ENCODE data around the gene TTLL10. TPM values are rescaled to one million over a fixed set of nuclear protein-coding genes. Genes with fewer than 3 reads are reported as not detected.

The TTLL10 gene
- total RNA-seq, 1 donor from 2014 or later = 5.5 TPM

DNA sequence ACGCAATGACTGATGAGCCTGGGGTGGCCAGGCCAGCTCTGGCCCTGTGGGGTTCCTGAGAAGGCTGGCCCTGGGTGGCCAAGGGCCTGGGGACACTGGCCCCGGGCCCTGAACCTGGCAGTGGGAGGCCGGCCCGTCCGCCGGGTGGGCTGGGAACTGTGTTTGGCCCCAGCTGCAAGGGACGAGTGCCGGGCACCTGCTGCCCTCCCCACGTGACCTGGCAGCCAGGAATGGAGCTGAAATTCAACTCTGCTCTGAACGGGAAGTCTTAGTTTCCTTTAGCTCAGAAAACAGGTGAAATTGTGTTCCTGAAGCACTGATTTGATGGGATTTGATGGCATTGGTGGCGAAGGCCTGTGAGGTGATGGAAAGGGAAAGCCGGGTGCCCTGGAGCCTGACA lies 8.2 kb upstream of the TTLL10 start:
- Mint-ChIP-seq H3K4me1 (ENCODE audit: low read depth) (peaks cover 13% of the 10 kb centered on the region), H3K9me3 (ENCODE audit: low read depth) (no peaks in the 10 kb centered on the region), H3K4me3 (ENCODE audit: low read depth) (peak overlapping the region; percentile 94), H3K27ac (peak overlapping the region; percentile 91), H3K36me3 (ENCODE audit: insufficient read depth) (peaks cover 3% of the 10 kb centered on the region), H3K27me3 (no peaks in the 10 kb centered on the region)
- no peak for DNase-seq (ENCODE audit: low spot score, unreplicated experiment)
- TF ChIP-seq, protein P1, sequence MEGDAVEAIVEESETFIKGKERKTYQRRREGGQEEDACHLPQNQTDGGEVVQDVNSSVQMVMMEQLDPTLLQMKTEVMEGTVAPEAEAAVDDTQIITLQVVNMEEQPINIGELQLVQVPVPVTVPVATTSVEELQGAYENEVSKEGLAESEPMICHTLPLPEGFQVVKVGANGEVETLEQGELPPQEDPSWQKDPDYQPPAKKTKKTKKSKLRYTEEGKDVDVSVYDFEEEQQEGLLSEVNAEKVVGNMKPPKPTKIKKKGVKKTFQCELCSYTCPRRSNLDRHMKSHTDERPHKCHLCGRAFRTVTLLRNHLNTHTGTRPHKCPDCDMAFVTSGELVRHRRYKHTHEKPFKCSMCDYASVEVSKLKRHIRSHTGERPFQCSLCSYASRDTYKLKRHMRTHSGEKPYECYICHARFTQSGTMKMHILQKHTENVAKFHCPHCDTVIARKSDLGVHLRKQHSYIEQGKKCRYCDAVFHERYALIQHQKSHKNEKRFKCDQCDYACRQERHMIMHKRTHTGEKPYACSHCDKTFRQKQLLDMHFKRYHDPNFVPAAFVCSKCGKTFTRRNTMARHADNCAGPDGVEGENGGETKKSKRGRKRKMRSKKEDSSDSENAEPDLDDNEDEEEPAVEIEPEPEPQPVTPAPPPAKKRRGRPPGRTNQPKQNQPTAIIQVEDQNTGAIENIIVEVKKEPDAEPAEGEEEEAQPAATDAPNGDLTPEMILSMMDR (IDR thresholded peaks at IDR 0.05; ENCODE audit: unreplicated experiment) = no peak

DNA sequence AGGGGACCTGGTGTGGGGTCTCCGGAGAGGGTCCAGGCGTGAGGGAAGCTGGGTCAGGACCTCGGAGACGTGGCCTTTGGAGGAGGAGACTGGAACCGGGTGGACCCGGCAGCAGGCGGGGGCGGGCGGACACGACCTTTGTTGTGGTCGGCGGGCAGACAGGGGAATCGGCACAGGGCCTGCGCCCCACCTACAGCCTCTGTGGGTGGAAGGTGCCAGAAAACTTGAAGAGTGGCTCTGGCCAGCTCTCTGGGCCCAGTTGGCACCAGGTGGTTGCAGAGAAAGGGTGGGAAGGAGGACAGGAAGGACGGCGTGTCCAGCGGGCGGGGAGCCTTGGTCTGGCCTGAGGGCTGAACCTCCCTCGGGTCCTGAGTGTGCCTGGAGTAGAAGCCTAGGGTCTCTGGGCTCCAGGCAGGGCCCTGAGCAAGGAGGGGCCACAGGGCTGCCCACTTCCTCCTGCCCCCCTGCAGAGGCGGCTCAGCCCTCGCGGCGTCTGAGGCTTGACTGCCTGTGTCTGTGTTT lies 7.7 kb upstream of the TTLL10 start:
- no peaks in the 10 kb centered on the region for H3K9me3 Mint-ChIP-seq (ENCODE audit: low read depth)
- no peak for DNase-seq (ENCODE audit: low spot score, unreplicated experiment)
- peak overlapping the region; percentile 94 for H3K4me3 Mint-ChIP-seq (ENCODE audit: low read depth)
- TF ChIP-seq, protein P1 (IDR thresholded peaks at IDR 0.05; ENCODE audit: unreplicated experiment) = no peak
- peaks cover 13% of the 10 kb centered on the region for H3K4me1 Mint-ChIP-seq (ENCODE audit: low read depth)
- no peaks in the 10 kb centered on the region for H3K27me3 Mint-ChIP-seq
- H3K36me3 Mint-ChIP-seq (ENCODE audit: insufficient read depth) = peaks cover 3% of the 10 kb centered on the region
- peak overlapping the region; percentile 91 for H3K27ac Mint-ChIP-seq

DNA sequence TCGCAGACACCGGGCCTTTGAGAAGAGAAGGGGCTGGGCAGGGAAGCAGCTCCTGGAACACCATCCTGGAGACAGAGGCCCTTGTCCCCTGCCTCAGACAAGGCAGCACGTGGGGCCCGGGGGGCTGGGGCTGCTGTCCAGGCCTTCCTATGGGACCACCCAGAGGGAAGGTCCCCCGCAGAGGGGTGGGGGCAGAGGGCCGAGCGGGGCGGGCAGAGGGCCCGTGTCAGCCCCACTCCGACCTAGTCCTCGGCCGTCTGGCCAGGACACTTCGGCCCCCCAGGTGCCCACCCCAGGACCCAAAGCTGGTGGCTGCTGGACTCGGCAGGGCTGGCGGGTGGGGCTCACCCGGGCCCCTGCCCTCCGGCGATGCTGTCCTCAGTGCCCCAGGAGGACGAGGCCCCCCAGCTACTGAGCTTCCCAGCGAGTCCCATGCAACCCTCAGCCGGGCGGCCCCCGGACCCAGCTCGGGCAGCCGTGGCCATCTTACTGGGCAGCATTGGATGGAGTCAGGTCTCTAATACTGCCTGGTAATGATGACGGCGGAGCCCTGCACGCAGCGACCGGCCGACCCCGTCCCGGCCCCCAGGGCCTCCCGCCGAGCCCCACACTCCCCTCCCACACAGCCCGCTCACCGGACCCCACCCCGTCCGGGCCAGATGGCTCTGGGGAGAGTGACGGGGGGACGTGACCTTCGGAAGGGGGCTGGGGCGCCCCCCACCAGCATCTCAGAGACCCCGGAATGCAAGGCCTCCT lies 6.9 kb upstream of the TTLL10 start:
- H3K4me1 Mint-ChIP-seq (ENCODE audit: low read depth) = peaks cover 13% of the 10 kb centered on the region
- TF ChIP-seq, protein P1 (IDR thresholded peaks at IDR 0.05; ENCODE audit: unreplicated experiment) = no peak
- H3K36me3 Mint-ChIP-seq (ENCODE audit: insufficient read depth) = peaks cover 3% of the 10 kb centered on the region
- no peak for DNase-seq (ENCODE audit: low spot score, unreplicated experiment)
- no peaks in the 10 kb centered on the region for H3K27me3 Mint-ChIP-seq
- no peak overlapping the region for H3K27ac Mint-ChIP-seq
- H3K9me3 Mint-ChIP-seq (ENCODE audit: low read depth) = no peaks in the 10 kb centered on the region
- H3K4me3 Mint-ChIP-seq (ENCODE audit: low read depth) = no peak overlapping the region

DNA sequence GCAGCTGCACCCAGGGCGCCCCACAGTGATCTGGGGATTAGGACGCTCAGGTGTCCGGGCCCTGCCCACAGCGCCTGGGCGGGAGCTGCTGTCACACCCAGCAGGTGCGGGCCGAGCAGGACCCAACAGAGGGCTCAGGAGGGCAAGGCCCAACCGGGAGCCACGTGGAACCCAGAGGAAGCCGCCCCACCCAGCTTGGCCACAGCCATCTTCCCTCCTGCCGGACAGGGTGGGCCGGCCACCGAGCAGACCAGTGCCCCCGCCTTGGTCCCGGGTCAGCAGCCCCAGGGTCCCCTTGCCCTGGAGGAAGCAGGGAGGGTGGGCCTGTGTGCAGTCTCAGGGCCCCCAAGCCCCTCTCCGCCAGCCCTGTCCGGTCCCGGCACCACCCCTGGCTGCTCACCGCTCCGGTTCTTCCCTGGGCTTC lies 6.3 kb upstream of the TTLL10 start:
- peaks cover 13% of the 10 kb centered on the region for H3K4me1 Mint-ChIP-seq (ENCODE audit: low read depth)
- no peaks in the 10 kb centered on the region for H3K27me3 Mint-ChIP-seq
- H3K9me3 Mint-ChIP-seq (ENCODE audit: low read depth) = no peaks in the 10 kb centered on the region
- peaks cover 3% of the 10 kb centered on the region for H3K36me3 Mint-ChIP-seq (ENCODE audit: insufficient read depth)
- H3K4me3 Mint-ChIP-seq (ENCODE audit: low read depth) = no peak overlapping the region
- H3K27ac Mint-ChIP-seq = no peak overlapping the region
- no peak for DNase-seq (ENCODE audit: low spot score, unreplicated experiment)
- TF ChIP-seq, protein P1 (IDR thresholded peaks at IDR 0.05; ENCODE audit: unreplicated experiment) = no peak

DNA sequence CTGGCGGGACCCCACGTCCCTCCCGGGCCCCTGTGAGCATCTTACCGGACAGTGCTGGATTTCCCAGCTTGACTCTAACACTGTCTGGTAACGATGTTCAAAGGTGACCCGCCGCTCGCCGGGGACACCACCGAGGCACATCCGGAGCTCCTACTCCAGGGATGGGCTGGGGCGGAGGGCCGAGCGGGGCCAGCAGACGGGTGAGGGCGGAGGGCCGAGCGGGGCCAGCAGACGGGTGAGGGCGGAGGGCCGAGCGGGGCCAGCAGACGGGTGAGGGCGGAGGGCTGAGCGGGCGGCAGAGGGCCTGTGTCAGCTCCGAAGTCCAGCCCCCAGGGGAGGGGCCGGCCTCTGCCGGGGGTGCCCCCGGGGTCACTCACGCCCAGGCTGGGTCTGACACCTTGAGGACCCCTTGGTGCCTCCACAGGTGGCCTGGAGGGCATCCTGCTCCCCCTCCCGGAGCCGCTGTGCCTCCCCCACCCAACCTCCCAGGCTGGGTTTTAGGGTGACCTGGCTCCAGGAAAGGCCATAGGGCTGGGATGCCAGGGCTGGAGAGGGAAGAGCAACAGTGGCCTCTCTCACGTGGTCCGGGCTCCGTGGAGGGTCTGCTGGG lies 5.7 kb upstream of the TTLL10 start:
- DNase-seq (ENCODE audit: low spot score, unreplicated experiment) = no peak
- no peaks in the 10 kb centered on the region for H3K9me3 Mint-ChIP-seq (ENCODE audit: low read depth)
- H3K27me3 Mint-ChIP-seq = no peaks in the 10 kb centered on the region
- H3K4me1 Mint-ChIP-seq (ENCODE audit: low read depth) = peaks cover 13% of the 10 kb centered on the region
- H3K27ac Mint-ChIP-seq = no peak overlapping the region
- H3K36me3 Mint-ChIP-seq (ENCODE audit: insufficient read depth) = peaks cover 3% of the 10 kb centered on the region
- H3K4me3 Mint-ChIP-seq (ENCODE audit: low read depth) = no peak overlapping the region
- TF ChIP-seq, protein P1 (IDR thresholded peaks at IDR 0.05; ENCODE audit: unreplicated experiment) = no peak

Data from progenitor cell of endocrine pancreas (in vitro differentiated cells).